Endothelial cell of umbilical vein (primary cell): ENCODE measurements around the gene KANSL1L. TPM values are rescaled to one million over a fixed set of nuclear protein-coding genes. Genes with fewer than 3 reads are reported as not detected.

Experiments used
- BruUV-seq: library from RNA; stranded (reverse); fragments of 400-500 nt; replicated peaks from 2 replicates; lab custom pipeline; 2021; lab: Mats Ljungman, UMichigan
- CTCF ChIA-PET: fragments of 300-600, 350-600 bp; sonication (Branson Sonifier 250); formaldehyde crosslinking; loops from one replicate; lab custom pipeline; 2021; ENCODE audit warnings: antibody characterized with exemption, inconsistent platforms; lab: Charles Lee
- POLR2A ChIA-PET: fragments of 300-600, 350-600 bp; sonication (Branson Sonifier 250); formaldehyde crosslinking; loops from one replicate; lab custom pipeline; 2021; ENCODE audit warnings: antibody characterized with exemption, inconsistent platforms; lab: Charles Lee
- DNase-seq: peaks from one replicate; pipeline ENCODE4 v3.0.0-alpha.2; 2011; ENCODE audit warnings: low read depth, low spot score
- FAIRE-seq: peaks from 2 replicates; lab custom pipeline; 2011; peaks lifted over from hg19 to GRCh38; lab: Jason Lieb, UNC
- H2AFZ ChIP-seq: 2 replicates; pipeline ENCODE4 v1.6.0; 2012; ENCODE audit warnings: low read depth, low read length, control low read depth, inconsistent platforms
- H3K27ac ChIP-seq: 2 replicates; pipeline ENCODE4 v1.5.1; 2011; ENCODE audit warnings: low read depth, mild to moderate bottlenecking, control low read depth, low read length, moderate library complexity; ENCODE audit not compliant: insufficient read depth
- H3K27me3 ChIP-seq, 2 experiments: 2 replicates each; pipeline versions ENCODE4 v1.6.0 to v1.6.1; 2011; ENCODE audit warnings: low read length in 2 of 2, mixed read lengths in 1 of 2; ENCODE audit not compliant: control insufficient read depth in 2 of 2, insufficient read depth in 2 of 2
- H3K36me3 ChIP-seq, 2 experiments: 2 replicates in 1 of 2; 3 replicates in 1 of 2; pipeline ENCODE4 v1.5.1; 2011; ENCODE audit warnings: low read length in 2 of 2, mild to moderate bottlenecking in 1 of 2, moderate library complexity in 1 of 2; ENCODE audit not compliant: control insufficient read depth in 2 of 2, insufficient read depth in 2 of 2; ENCODE audit errors: extremely low read depth in 1 of 2
- H3K4me1 ChIP-seq: 3 replicates; pipeline ENCODE4 v1.5.1; 2011; ENCODE audit warnings: mild to moderate bottlenecking, low read length; ENCODE audit not compliant: control insufficient read depth, insufficient read depth; ENCODE audit errors: extremely low read depth
- H3K4me2 ChIP-seq: 2 replicates; pipeline ENCODE4 v1.6.1; 2011; ENCODE audit warnings: low read length, control low read depth, mixed read lengths; ENCODE audit not compliant: insufficient read depth
- H3K4me3 ChIP-seq, 3 experiments: fragments of 200-600 bp in 1 of 3; sonication (generic), shearing (Covaris generic) in 1 of 3; replicated peaks in 1 of 3; 2 replicates each; pipeline ENCODE4 v1.5.1; 2011 to 2016; ENCODE audit warnings: control low read depth in 3 of 3, low read length in 3 of 3, mild to moderate bottlenecking in 2 of 3, inconsistent platforms in 1 of 3, low read depth in 1 of 3, moderate library complexity in 1 of 3; ENCODE audit not compliant: insufficient read depth in 1 of 3
- H3K79me2 ChIP-seq: 2 replicates; pipeline ENCODE4 v1.6.0; 2012; ENCODE audit warnings: low read length, inconsistent platforms; ENCODE audit not compliant: control insufficient read depth, insufficient read depth
- H3K9ac ChIP-seq: replicated peaks from 2 replicates; pipeline ENCODE3; 2011; ENCODE audit warnings: low read length, control low read depth; ENCODE audit not compliant: insufficient read depth; ENCODE audit errors: extremely low read depth
- H3K9me1 ChIP-seq: replicated peaks from 3 replicates; pipeline ENCODE4 v1.6.0; 2011; ENCODE audit warnings: mild to moderate bottlenecking, low read length; ENCODE audit not compliant: control insufficient read depth, insufficient read depth; ENCODE audit errors: extremely low read depth
- H3K9me3 ChIP-seq: replicated peaks from 2 replicates; pipeline ENCODE4 v1.5.1; 2012; ENCODE audit warnings: low read length, inconsistent platforms; ENCODE audit not compliant: control insufficient read depth, insufficient read depth
- H4K20me1 ChIP-seq: replicated peaks from 2 replicates; pipeline ENCODE3; 2011; ENCODE audit warnings: mild to moderate bottlenecking, low read length; ENCODE audit not compliant: control insufficient read depth, insufficient read depth; ENCODE audit errors: extremely low read depth
- EZH2 ChIP-seq: IDR thresholded peaks from 2 replicates; pipeline ENCODE4 v1.6.1; 2012; ENCODE audit warnings: borderline replicate concordance, low read depth, mild to moderate bottlenecking, moderate library complexity, low read length, inconsistent platforms; ENCODE audit not compliant: severe bottlenecking
- FOS ChIP-seq: IDR thresholded peaks from 2 replicates; pipeline ENCODE4 v1.6.1; 2011; ENCODE audit warnings: mild to moderate bottlenecking, low read length, moderate library complexity, borderline replicate concordance; ENCODE audit not compliant: insufficient read depth
- GATA2 ChIP-seq: IDR thresholded peaks from 2 replicates; pipeline ENCODE4 v1.7.0; 2011; ENCODE audit warnings: low read depth, mild to moderate bottlenecking, moderate library complexity, mixed read lengths, low read length; ENCODE audit not compliant: insufficient read length, insufficient read depth
- MAX ChIP-seq: IDR thresholded peaks from 2 replicates; pipeline ENCODE4 v1.6.1; 2011; ENCODE audit not compliant: insufficient read depth, insufficient read length
- MYC ChIP-seq: IDR thresholded peaks from one replicate; pipeline ENCODE4 v1.6.1; 2011; ENCODE audit warnings: mild to moderate bottlenecking, low read depth, low read length
- POLR2AphosphoS5 ChIP-seq: IDR thresholded peaks from 2 replicates; pipeline ENCODE4 v1.6.1; 2012; ENCODE audit warnings: low read depth, mild to moderate bottlenecking, control low read depth, low read length, moderate library complexity; ENCODE audit not compliant: insufficient read depth
- dilution Hi-C: fragments of 300-500 bp; cut with MboI; formaldehyde crosslinking; loops from one replicate; pipeline ENCODE4 v1.15.0; 2019; ENCODE audit warnings: low sequenced_read_pairs; ENCODE audit not compliant: extremely low pct_ligation_motif_present
- intact Hi-C: fragments of 100-400 bp; cut with micrococcal nuclease; formaldehyde crosslinking; loops from one replicate; pipeline ENCODE4 v1.10.0; 2022
- polyA plus RNA-seq, 4 experiments: library from polyadenylated mRNA; depleted of rRNA in 3 of 4; stranded (reverse) in 3 of 4; unstranded in 1 of 4; fragments of >200 nt; gene quantifications; 2 replicates each; pipeline versions ENCODE4 v1.2.1 to v1.2.3, GENCODE V29; 2011 to 2012; ENCODE audit warnings: missing spikeins in 1 of 4
- total RNA-seq: library from RNA; stranded (reverse); gene quantifications from 2 replicates; pipeline ENCODE4 v1.2.3, GENCODE V29; 2021
- TF ChIP-seq, protein P1 (sequence below), 2 donors: IDR thresholded peaks; 1 replicate in 1 of 2; 2 replicates in 1 of 2; pipeline ENCODE4 v1.5.1; 2011; ENCODE audit warnings: low read length in 2 of 2, mild to moderate bottlenecking in 2 of 2, moderate library complexity in 2 of 2, control low read depth in 1 of 2, inconsistent platforms in 1 of 2, low read depth in 1 of 2; ENCODE audit not compliant: insufficient read depth in 1 of 2; ENCODE audit errors: extremely low read depth in 1 of 2

The KANSL1L gene
- total and polyA plus RNA-seq, 2 donors (not counting 3 experiments of a cell fraction or from before 2014, with no cell fraction given): 4.3 to 14.0 TPM

- TF ChIP-seq GATA2 (no peak), FOS (no peak), MAX (no peak), EZH2 (no peak), POLR2AphosphoS5 (no peak), MYC (no peak)
- TF ChIP-seq, protein P1, sequence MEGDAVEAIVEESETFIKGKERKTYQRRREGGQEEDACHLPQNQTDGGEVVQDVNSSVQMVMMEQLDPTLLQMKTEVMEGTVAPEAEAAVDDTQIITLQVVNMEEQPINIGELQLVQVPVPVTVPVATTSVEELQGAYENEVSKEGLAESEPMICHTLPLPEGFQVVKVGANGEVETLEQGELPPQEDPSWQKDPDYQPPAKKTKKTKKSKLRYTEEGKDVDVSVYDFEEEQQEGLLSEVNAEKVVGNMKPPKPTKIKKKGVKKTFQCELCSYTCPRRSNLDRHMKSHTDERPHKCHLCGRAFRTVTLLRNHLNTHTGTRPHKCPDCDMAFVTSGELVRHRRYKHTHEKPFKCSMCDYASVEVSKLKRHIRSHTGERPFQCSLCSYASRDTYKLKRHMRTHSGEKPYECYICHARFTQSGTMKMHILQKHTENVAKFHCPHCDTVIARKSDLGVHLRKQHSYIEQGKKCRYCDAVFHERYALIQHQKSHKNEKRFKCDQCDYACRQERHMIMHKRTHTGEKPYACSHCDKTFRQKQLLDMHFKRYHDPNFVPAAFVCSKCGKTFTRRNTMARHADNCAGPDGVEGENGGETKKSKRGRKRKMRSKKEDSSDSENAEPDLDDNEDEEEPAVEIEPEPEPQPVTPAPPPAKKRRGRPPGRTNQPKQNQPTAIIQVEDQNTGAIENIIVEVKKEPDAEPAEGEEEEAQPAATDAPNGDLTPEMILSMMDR (IDR thresholded peaks at IDR 0.05; ENCODE audit: extremely low read depth in 1 of 2, insufficient read depth in 1 of 2, low read depth in 1 of 2, low read length in 2 of 2): no peak
- ChIA-PET CTCF (interaction anchor here (1.2 to 3.8 kb wide), 4 partner anchors 9 to 213 kb away, joined by 3 to 26 read pairs (median 8); no protein-coding TSS in a partner anchor), POLR2A (no interaction called here)
- Histone ChIP-seq H3K4me2 (no peak overlapping the region), H3K27me3 (no peaks in the 10 kb centered on the region), H3K9me1 (no peaks in the 10 kb centered on the region), H4K20me1 (no peaks in the 10 kb centered on the region), H3K9me3 (no peaks in the 10 kb centered on the region), H3K79me2 (no peaks in the 10 kb centered on the region), H2AFZ (no peak overlapping the region), H3K9ac (no peak overlapping the region), H3K4me1 (no peaks in the 10 kb centered on the region), H3K4me3 (no peak overlapping the region), H3K36me3 (no peaks in the 10 kb centered on the region), H3K27ac (no peak overlapping the region)
- FAIRE-seq: no peak
- dilution Hi-C loops: no loop called here
- no TSS peak for BruUV-seq
- DNase-seq: no peak
- intact Hi-C loops: loop anchor here (10.0 kb wide), 2 partner anchors 395 to 475 kb away; no protein-coding TSS in a partner anchor
Observed at GRCh38 chr2:210189452-210190138, 18.4 kb upstream of the KANSL1L start.
